Small intestine (tissue), 7 donors: ENCODE results near the gene FASN. TPM values are rescaled to one million over a fixed set of nuclear protein-coding genes. Genes with fewer than 3 reads are reported as not detected.

ENCODE experiments used
- DNase-seq, 2 donors: peaks; one replicate each; pipeline versions ENCODE4 v3.0.0 to v3.0.0-alpha.2; 2013
- FAIRE-seq: peaks from 2 replicates; lab custom pipeline; 2012; peaks lifted over from hg19 to GRCh38; lab: Jason Lieb, UNC
- H3K27ac ChIP-seq, 3 donors: one replicate each; pipeline ENCODE4 v1.5.1; 2013; ENCODE audit warnings: low read length in 2 of 3, mild to moderate bottlenecking in 2 of 3, control low read depth in 1 of 3, inconsistent platforms in 1 of 3, low read depth in 1 of 3, moderate library complexity in 1 of 3
- H3K27me3 ChIP-seq, 3 donors: one replicate each; pipeline ENCODE4 v1.6.1; 2013; ENCODE audit warnings: low read length in 3 of 3, inconsistent platforms in 1 of 3; ENCODE audit not compliant: control insufficient read depth in 3 of 3, insufficient read depth in 3 of 3
- H3K36me3 ChIP-seq, 3 donors: one replicate each; pipeline ENCODE4 v1.6.1; 2013; ENCODE audit warnings: low read length in 3 of 3, inconsistent platforms in 1 of 3, low read depth in 1 of 3, mild to moderate bottlenecking in 1 of 3, moderate library complexity in 1 of 3; ENCODE audit not compliant: control insufficient read depth in 3 of 3, insufficient read depth in 2 of 3
- H3K4me1 ChIP-seq, 3 donors: one replicate each; pipeline ENCODE4 v1.6.1; 2013; ENCODE audit warnings: low read length in 2 of 3, inconsistent platforms in 1 of 3, low read depth in 1 of 3, mild to moderate bottlenecking in 1 of 3, moderate library complexity in 1 of 3; ENCODE audit not compliant: control insufficient read depth in 3 of 3, insufficient read depth in 2 of 3
- H3K4me3 ChIP-seq, 3 donors: one replicate each; pipeline ENCODE4 v1.5.1; 2013; ENCODE audit warnings: low read length in 3 of 3, control low read depth in 1 of 3, inconsistent platforms in 1 of 3, low read depth in 1 of 3, mild to moderate bottlenecking in 1 of 3, moderate library complexity in 1 of 3
- H3K9me3 ChIP-seq, 2 donors: one replicate each; pipeline ENCODE4 v1.6.1; 2013; ENCODE audit warnings: low read depth in 1 of 2, low read length in 1 of 2; ENCODE audit not compliant: control insufficient read depth in 2 of 2, insufficient read depth in 1 of 2
- whole genome bisulfite sequencing, 3 donors: extraction: QIAGEN DNeasy Blood & Tissue Kit; methylation state at CpG; one replicate each; pipeline ENCODE4 v1.1.7; 2013; 5-methylcytosine and 5-hydroxymethylcytosine counted together
- polyA plus RNA-seq, 4 donors: library from polyadenylated mRNA; stranded (reverse) in 3 of 4; unstranded in 1 of 4; fragments of 200-250 nt in 3 of 4; fragments of 120-200 nt in 1 of 4; gene quantifications; one replicate each; pipeline versions ENCODE4 v1.2.1 to v1.2.3, GENCODE V29; 2013
- donor health status: healthy with polysubstance abuse.
- donor health status: control.
- donor health status: control.
- donor health status: Bipolar disorder and iron deficiency.
- donor health status: healthy.

Gene FASN
- polyA plus RNA-seq, 4 donors, result 13.2 to 103 (median 21.7) TPM

DNA sequence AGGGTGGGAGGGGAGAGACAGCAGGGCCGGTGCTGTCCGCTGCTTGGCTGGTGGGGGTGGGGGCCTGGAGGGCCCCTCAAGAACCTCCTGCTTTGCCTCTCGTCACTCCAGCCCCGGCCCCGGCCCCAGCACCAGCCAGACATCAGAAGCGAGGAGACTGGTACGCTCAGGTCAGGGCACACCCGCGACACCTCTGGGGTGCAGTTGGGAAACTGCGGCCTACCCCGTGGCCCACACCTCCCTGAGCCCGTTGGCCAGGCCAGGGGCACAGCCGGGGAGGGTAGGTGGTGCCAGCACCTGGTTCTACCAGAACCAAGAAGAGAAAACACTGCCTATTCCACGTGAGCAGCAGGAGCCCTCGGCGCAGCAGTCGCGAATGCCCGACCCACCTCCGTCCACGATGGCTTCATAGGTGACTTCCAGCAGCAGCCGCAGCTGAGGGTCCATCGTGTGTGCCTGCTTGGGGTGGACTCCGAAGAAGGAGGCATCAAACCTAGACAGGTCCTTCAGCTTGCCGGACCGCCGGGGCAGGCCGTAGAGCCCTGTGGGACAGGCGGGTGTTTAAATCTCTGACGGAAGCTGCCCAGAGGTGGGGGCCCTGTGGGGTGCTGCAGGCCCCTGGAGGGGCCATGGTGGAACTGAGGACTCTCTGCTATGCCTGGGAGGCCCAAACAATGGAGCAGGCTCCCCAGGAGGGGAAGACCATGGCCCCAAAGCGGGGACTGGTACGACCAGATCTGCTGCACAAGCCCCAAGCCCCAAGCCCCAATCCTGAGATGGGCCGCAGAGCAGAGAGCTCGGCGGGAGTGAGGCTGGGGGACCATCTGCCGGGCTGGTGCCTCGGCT is 2.9 kb downstream of the FASN start:
- Histone ChIP-seq H3K27me3 (no peaks in the 10 kb centered on the region), H3K27ac (no peak overlapping the region), H3K36me3 (peaks cover 14 to 64% (median 19%) of the 10 kb centered on the region in 3 donors), H3K4me1 (peaks cover 2 to 19% (median 6%) of the 10 kb centered on the region in 3 donors), H3K4me3 (no peak overlapping the region), H3K9me3 (no peaks in the 10 kb centered on the region)
- no peak for FAIRE-seq
- 92 to 93% (median 93%) methylated on average over 36 to 37 of the region's 37 CpGs for WGBS, 3 donors
- DNase-seq, result no peak

DNA sequence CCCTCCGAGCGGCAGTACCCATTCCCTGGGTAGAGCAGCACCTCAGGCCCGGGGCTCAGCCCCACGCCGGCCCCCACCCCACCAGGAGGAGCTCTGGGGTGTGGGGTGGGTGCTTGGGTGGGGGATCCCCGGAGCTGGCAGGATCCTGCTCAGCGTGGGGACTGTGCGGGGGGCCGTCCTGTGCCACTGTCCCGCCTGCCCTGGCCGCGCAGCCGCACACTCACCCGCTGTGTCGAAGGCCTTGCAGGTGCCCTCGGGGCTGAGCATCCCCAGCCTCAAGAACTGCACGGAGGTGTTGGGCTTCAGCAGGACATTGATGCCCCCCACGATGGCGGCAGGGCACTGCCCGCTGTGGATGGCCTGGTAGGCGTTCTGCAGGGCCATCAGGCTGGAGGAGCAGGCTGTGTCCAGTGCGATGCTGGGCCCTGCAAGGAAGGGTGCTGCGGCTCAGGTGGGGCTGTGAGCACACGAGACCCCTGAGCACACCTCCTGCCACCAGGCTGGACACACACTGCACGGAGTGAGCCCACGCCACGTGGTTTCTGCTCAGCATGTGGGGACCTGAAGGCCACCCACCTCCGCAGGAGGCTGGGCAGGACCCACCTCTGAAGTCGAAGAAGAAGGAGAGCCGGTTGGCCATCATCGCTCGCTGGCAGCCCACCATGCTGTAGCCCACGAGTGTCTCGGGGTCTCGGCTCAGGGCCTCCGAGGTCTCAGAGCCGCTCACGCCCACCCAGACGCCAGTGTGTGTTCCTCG is 4.9 kb downstream of the FASN start:
- 96 to 97% (median 97%) methylated on average over 38 to 40 of the region's 40 CpGs for WGBS, 3 donors
- FAIRE-seq, result no peak

DNA sequence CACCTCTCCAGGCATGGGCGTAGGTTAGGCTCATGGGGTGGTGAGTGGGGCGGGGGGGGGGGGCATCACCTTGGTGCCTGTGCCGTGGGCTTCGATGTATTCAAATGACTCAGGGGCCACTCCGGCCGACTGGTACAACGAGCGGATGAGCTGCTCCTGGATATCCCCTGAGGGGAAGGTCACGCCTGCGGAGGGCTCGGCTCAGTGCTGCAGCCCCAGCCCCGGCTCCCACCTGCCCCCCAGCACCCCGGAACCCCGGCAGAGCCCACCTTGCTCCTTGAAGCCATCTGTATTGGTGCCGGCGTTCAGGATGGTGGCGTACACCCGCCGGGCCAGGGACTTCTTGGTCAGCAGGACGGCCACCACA is 5.4 kb downstream of the FASN start:
- peaks cover 0 to 10% (median 0%) of the 10 kb centered on the region in 3 donors for H3K4me1 ChIP-seq
- WGBS, 3 donors, result 96 to 97% (median 96%) methylated on average over 12 to 20 of the region's 20 CpGs
- no peak for FAIRE-seq

More for the DNA sequence above, 4.9 kb downstream of the FASN start:
- H3K9me3 ChIP-seq, result no peaks in the 10 kb centered on the region
- H3K4me3 ChIP-seq, result no peak overlapping the region
- peaks cover 0 to 10% (median 0%) of the 10 kb centered on the region in 3 donors for H3K4me1 ChIP-seq
- H3K36me3 ChIP-seq, result peaks cover 16 to 84% (median 19%) of the 10 kb centered on the region in 3 donors
- H3K27ac ChIP-seq, result no peak overlapping the region
- no peaks in the 10 kb centered on the region for H3K27me3 ChIP-seq
- DNase-seq, result no peak

DNA sequence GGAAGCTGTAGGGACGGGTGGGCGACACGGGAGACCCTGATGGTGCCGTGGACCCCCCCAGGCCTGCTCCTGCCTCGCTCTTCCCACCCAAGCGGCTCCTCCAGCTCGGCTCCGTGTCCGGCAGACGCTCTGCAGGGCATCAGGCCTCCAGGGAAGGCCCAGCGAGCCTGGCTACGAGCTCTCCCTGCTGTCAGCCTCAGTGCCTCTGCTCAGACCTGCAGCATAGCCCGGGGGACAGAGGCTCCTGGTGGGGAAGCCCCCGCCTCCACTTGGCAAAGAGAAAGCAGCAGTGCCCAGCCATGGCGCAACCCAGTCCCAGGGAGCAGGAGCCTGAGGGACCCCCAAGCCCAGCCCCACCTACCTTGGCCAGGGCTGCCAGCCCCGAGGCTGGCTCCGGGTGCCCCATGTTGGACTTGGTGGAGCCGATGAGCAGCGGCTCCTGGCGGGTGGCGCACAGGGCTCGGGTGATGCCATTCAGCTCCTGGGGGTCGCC is 5.9 kb downstream of the FASN start:
- WGBS, 3 donors, result 92 to 94% (median 92%) methylated on average over 22 to 23 of the region's 23 CpGs
- peaks cover 21 to 94% (median 21%) of the 10 kb centered on the region in 3 donors for H3K36me3 ChIP-seq
- H3K9me3 ChIP-seq, result no peaks in the 10 kb centered on the region
- FAIRE-seq (no peak), DNase-seq (no peak)
- no peak overlapping the region for H3K27ac ChIP-seq
- no peaks in the 10 kb centered on the region for H3K27me3 ChIP-seq
- peaks cover 0 to 10% (median 0%) of the 10 kb centered on the region in 3 donors for H3K4me1 ChIP-seq
- no peak overlapping the region for H3K4me3 ChIP-seq

More for the DNA sequence above, 5.4 kb downstream of the FASN start:
- peaks cover 16 to 89% (median 21%) of the 10 kb centered on the region in 3 donors for H3K36me3 ChIP-seq
- no peak for DNase-seq
- no peaks in the 10 kb centered on the region for H3K9me3 ChIP-seq
- no peak overlapping the region for H3K27ac ChIP-seq
- H3K27me3 ChIP-seq, result no peaks in the 10 kb centered on the region
- no peak overlapping the region for H3K4me3 ChIP-seq

DNA sequence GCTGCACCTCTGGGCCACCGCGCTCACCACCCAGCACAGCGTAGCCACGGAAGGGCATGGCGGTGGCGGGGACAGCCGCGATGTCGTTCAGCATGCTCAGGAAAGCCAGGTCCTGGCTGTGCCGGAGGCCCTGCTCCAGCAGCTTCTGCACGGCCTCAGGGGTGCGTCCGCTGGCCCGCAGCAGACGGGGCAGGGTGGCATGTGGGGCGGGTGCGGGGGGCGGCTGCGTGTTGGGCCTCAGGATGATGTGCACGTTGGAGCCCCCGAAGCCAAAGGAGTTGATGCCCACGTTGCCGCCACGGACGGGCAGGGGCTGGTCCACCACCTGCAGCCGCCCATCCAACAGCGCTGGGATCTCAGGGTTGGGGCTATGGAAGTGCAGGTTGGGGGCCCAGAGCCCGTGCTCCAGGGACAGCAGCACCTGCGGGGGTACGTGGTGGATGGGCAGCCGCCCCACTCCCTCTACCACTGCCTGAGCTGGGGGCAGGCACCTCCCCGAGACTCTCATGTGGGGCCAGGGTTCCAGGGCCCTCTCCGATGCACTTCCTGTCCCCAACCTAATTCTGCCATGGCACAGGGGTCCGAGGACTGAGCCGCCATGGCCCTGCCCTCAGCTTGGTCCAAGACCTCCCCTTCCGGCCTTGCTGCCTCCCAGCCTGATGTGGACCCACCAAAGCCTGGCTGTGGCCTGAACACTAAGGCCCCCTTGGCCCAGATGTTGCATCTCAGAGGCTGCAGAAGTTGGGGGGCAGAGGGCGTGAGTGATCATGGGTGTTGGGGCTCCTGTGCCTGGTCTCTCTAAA is 6.6 kb downstream of the FASN start:
- H3K36me3 ChIP-seq, result peaks cover 22 to 96% (median 23%) of the 10 kb centered on the region in 3 donors
- no peaks in the 10 kb centered on the region for H3K9me3 ChIP-seq
- H3K27me3 ChIP-seq, result no peaks in the 10 kb centered on the region
- no peak overlapping the region for H3K4me3 ChIP-seq
- H3K4me1 ChIP-seq, result peaks cover 0 to 4% (median 0%) of the 10 kb centered on the region in 3 donors
- 96 to 97% (median 96%) methylated on average over 36 to 37 of the region's 37 CpGs for WGBS, 3 donors
- H3K27ac ChIP-seq, result no peak overlapping the region
- DNase-seq, result no peak
- FAIRE-seq, result no peak

DNA sequence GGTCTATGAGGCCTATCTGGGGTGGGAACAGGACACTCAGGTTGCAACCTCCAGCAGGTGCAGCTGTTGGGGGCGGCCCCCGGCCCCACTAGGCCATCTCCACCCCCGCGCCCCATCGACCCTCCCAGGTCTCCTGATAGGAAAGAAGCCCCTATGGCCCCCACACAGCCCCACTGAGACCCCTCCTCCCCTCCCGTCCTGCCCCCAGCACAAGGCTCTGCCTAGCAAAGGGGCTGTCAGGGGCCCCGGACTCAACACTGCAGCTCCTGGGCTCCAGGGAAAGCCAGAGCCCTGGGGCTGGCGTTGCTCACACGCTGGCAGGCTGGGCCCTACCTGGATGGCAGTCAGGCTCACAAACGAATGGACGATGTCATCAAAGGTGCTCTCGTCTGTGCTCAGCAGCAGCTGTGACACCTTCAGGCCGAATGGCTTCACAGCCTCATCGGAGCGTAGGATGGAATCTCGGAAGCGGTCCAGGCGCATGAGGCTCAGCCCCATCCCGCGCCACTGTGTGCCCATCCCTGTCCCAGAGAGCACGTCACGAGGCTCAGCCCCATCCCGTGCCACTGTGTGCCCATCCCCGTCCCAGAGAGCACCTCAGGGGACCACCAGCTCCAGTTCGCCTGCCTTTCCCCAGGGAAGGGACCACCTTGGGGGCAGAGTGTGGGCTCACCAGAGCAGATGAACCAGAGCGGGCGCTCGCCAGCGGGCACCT is 7.3 kb downstream of the FASN start:
- Histone ChIP-seq H3K27me3 (no peaks in the 10 kb centered on the region), H3K4me3 (no peak overlapping the region), H3K9me3 (no peaks in the 10 kb centered on the region), H3K4me1 (no peaks in the 10 kb centered on the region), H3K27ac (no peak overlapping the region), H3K36me3 (peaks cover 28 to 96% (median 28%) of the 10 kb centered on the region in 3 donors)
- FAIRE-seq (no peak), DNase-seq (no peak)
- WGBS, 3 donors, result 94 to 95% (median 95%) methylated on average over 29 of the region's 29 CpGs

DNA sequence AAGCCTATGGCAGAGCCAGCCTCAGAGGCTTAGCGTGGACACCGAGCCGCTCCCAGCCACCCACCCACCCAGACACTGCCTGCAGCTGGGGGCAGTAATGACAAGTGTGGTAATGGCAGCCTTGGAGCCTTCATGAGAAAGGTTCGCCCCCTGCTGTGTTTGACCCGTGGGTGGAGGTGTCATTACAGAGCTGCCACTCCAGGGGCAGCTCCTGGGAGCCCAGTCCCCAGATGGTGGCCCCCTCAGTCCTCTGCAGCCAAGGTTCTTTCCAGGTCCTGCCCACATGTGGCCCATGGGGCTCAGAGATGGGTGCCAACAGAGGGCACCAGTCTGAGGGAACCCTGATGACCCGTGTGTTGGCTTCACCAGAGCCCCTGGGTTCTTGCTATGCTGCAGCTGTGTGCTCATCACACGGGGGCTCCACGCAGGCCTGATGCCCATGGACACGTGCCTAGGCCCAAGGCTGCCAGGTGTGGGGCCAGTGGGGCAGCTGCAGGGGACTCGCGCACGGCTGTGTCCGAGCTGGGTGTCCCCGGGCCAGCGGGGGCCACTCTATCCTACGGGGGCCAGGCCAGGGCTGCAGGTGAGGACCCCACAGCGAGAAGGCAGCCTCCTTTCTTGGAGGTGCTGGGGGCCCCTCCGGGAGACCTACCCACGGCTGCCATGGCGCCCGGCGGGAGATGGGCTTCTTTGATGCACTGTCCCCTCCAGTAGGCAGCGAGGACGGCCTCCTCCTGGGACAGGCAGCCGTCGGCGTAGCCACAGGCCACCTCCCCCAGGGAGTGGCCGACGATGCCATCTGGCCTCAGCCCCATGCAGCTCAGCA is 8.1 kb downstream of the FASN start:
- no peak overlapping the region for H3K4me3 ChIP-seq
- WGBS, 3 donors, result 91 to 95% (median 93%) methylated on average over 27 to 29 of the region's 29 CpGs
- H3K9me3 ChIP-seq, result no peaks in the 10 kb centered on the region
- H3K4me1 ChIP-seq, result no peaks in the 10 kb centered on the region
- H3K36me3 ChIP-seq, result peaks cover 28 to 96% (median 32%) of the 10 kb centered on the region in 3 donors
- FAIRE-seq, result no peak
- no peak overlapping the region for H3K27ac ChIP-seq
- no peaks in the 10 kb centered on the region for H3K27me3 ChIP-seq
- no peak for DNase-seq
